Thyroid gland (tissue), 4 donors: ENCODE data around the gene TERC. TPM values are rescaled to one million over a fixed set of nuclear protein-coding genes. Genes with fewer than 3 reads are reported as not detected.

Experiments used
- DNase-seq, 2 donors: peaks; one replicate each; pipeline ENCODE4 v3.0.0-alpha.2; 2019
- H3K27ac ChIP-seq, 3 donors: fragments of 200-600 bp; sonication (generic); 1 replicate in 2 of 3; 2 replicates in 1 of 3; pipeline ENCODE4 v1.5.1; 2016 to 2019; ENCODE audit warnings: mild to moderate bottlenecking in 1 of 3, moderate library complexity in 1 of 3
- H3K27me3 ChIP-seq: fragments of 200-600 bp; sonication (generic); one replicate; pipeline ENCODE4 v1.5.1; 2019
- H3K36me3 ChIP-seq, 2 donors: fragments of 200-600 bp; sonication (generic); one replicate each; pipeline ENCODE4 v1.5.1; 2016 to 2019
- H3K4me1 ChIP-seq, 2 donors: fragments of 200-600 bp; sonication (generic); one replicate each; pipeline ENCODE4 v1.5.1; 2017 to 2019
- H3K4me3 ChIP-seq, 3 donors: fragments of 200-600 bp; sonication (generic); replicated peaks in 1 of 3; 1 replicate in 2 of 3; 2 replicates in 1 of 3; pipeline ENCODE4 v1.5.1; 2016; ENCODE audit warnings: mild to moderate bottlenecking in 1 of 3
- H3K9me3 ChIP-seq: fragments of 200-600 bp; sonication (generic); one replicate; pipeline ENCODE4 v1.5.1; 2017
- CTCF ChIP-seq, 6 experiments: fragments of 200-600 bp in 3 of 6; fragments of 450-650 bp in 3 of 6; sonication (generic) in 3 of 6; IDR thresholded peaks; one replicate each; pipeline ENCODE4 v1.5.1; 2016 to 2019; ENCODE audit warnings: antibody characterized with exemption in 6 of 6, mild to moderate bottlenecking in 2 of 6, inconsistent platforms in 1 of 6, moderate library complexity in 1 of 6
- POLR2A ChIP-seq, 2 donors: fragments of 450-650 bp; IDR thresholded peaks; one replicate each; pipeline ENCODE4 v1.6.1; 2017; ENCODE audit warnings: antibody characterized with exemption in 2 of 2, mild to moderate bottlenecking in 2 of 2, moderate library complexity in 1 of 2
- WGBS, 2 donors: methylation state at CpG; one replicate each; pipeline ENCODE4 v1.1.5; 2017; 5-methylcytosine and 5-hydroxymethylcytosine counted together
- intact Hi-C: fragments of 100-400 bp; cut with DNase I; formaldehyde crosslinking; loops from one replicate; pipeline ENCODE4 v1.15.1; 2023
- total RNA-seq, 4 donors: library from RNA; depleted of rRNA; stranded (reverse); fragments of >200 nt; gene quantifications; one replicate each; pipeline ENCODE4 v1.2.3, GENCODE V29; 2016

TERC gene
- total RNA-seq, 4 donors from 2014 or later = 83.6 to 291 (median 166) TPM

- H3K27ac ChIP-seq = no peak overlapping the region
- WGBS, 2 donors = 46 to 51% methylated on average over 5 of the region's 5 CpGs
- intact Hi-C loops = no loop called here
These were observed 9.3 kb upstream of the TERC start for GRCh38 chr3:169774186-169774585.

GRCh38 chr3:169772897-169773816, 8.3 kb upstream of the TERC start, which contains the start of gene MYNN:
Gene MYNN, plus strand, starts transcription at chr3:169773396. Its CDS starts 900 bp downstream, at chr3:169774296.
- WGBS, 2 donors = 1% methylated on average over 24 to 31 of the region's 61 CpGs
- intact Hi-C loops = no loop called here

More at GRCh38 chr3:169774186-169774585, 9.3 kb upstream of the TERC start:
- DNase-seq = no peak
- H3K36me3 ChIP-seq = peaks cover 4 to 13% of the 10 kb centered on the region in 2 donors
- peak overlapping the region in 1 of 3 donors; percentile 89 for H3K4me3 ChIP-seq
- TF ChIP-seq POLR2A (IDR thresholded peaks at IDR 0.05) = no peak
- no peak for TF ChIP-seq CTCF (IDR thresholded peaks at IDR 0.05)
- H3K27me3 ChIP-seq = no peaks in the 10 kb centered on the region
- H3K9me3 ChIP-seq = no peaks in the 10 kb centered on the region
- peaks cover 3 to 22% of the 10 kb centered on the region in 2 donors for H3K4me1 ChIP-seq

GRCh38 chr3:169772305-169772896, 7.5 kb upstream of the TERC start:
- WGBS, 2 donors = 1% methylated on average over 15 of the region's 15 CpGs
- Histone ChIP-seq H3K36me3 (peaks cover 0 to 8% of the 10 kb centered on the region in 2 donors), H3K4me1 (peaks cover 3 to 22% of the 10 kb centered on the region in 2 donors), H3K9me3 (no peaks in the 10 kb centered on the region), H3K27me3 (no peaks in the 10 kb centered on the region), H3K4me3 (peak overlapping the region; percentile 75 to 89 (median 81)), H3K27ac (peak overlapping the region; percentile 91 to 99 (median 99))
- intact Hi-C loops = no loop called here
- no peak for TF ChIP-seq CTCF (IDR thresholded peaks at IDR 0.05)
- no peak for TF ChIP-seq POLR2A (IDR thresholded peaks at IDR 0.05)
- peak; percentile 86 to 87 for DNase-seq

More at GRCh38 chr3:169772897-169773816, 8.3 kb upstream of the TERC start, which contains the start of gene MYNN:
- TF ChIP-seq CTCF (IDR thresholded peaks at IDR 0.05) (peak in 1 of 6 experiments; percentile 15), POLR2A (IDR thresholded peaks at IDR 0.05) (peak; percentile 92 to 98)
- H3K9me3 ChIP-seq = no peaks in the 10 kb centered on the region
- peak; percentile 93 to 94 for DNase-seq
- H3K4me1 ChIP-seq = peaks cover 3 to 22% of the 10 kb centered on the region in 2 donors
- no peaks in the 10 kb centered on the region for H3K27me3 ChIP-seq
- H3K36me3 ChIP-seq = peaks cover 0 to 8% of the 10 kb centered on the region in 2 donors
- H3K4me3 ChIP-seq = peak within 1 kb of the TSS; percentile 75 to 89 (median 81)
- peak within 1 kb of the TSS; percentile 91 to 99 (median 99) for H3K27ac ChIP-seq

GRCh38 chr3:169771497-169772304, 6.8 kb upstream of the TERC start:
- Histone ChIP-seq H3K9me3 (no peaks in the 10 kb centered on the region), H3K4me1 (peaks cover 3 to 22% of the 10 kb centered on the region in 2 donors), H3K27me3 (no peaks in the 10 kb centered on the region), H3K36me3 (peaks cover 0 to 5% of the 10 kb centered on the region in 2 donors), H3K27ac (peak overlapping the region; percentile 91 to 99 (median 99)), H3K4me3 (peak overlapping the region in 2 of 3 donors; percentile 61 to 89)
- intact Hi-C loops = no loop called here
- peak; percentile 48 to 53 for DNase-seq
- WGBS, 2 donors = 1% methylated on average over 27 of the region's 27 CpGs
- no peak for TF ChIP-seq POLR2A (IDR thresholded peaks at IDR 0.05)
- TF ChIP-seq CTCF (IDR thresholded peaks at IDR 0.05) = no peak
